GM12878 (cell line): ENCODE data around the gene RER1. TPM values are rescaled to one million over a fixed set of nuclear protein-coding genes. Genes with fewer than 3 reads are reported as not detected.

ENCODE experiments used
- ATAC-seq: fragments of 200-7000 bp; cut with Tn5 transposase; 3 replicates; pipeline ENCODE4 v1.9.1; 2020; ENCODE audit warnings: mild to moderate bottlenecking, moderate library complexity
- BruUV-seq: library from RNA; stranded (reverse); fragments of 400-500 nt; replicated peaks from 2 replicates; lab custom pipeline; 2021; lab: Mats Ljungman, UMichigan
- CTCF ChIA-PET: fragments of 300-600 bp; sonication (Branson Sonifier 250); formaldehyde crosslinking; extraction: SDS; loops from one replicate; lab custom pipeline; 2021; ENCODE audit warnings: inconsistent platforms; lab: Yijun Ruan, JAX
- POLR2A ChIA-PET: fragments of 350-600 bp; formaldehyde crosslinking; extraction: SDS; loops from one replicate; lab custom pipeline; 2021; ENCODE audit warnings: inconsistent platforms; lab: Charles Lee
- RAD21 ChIA-PET: fragments of 300-600 bp; sonication (Branson Sonifier 250); formaldehyde crosslinking; loops from one replicate; lab custom pipeline; 2023; ENCODE audit warnings: antibody characterized with exemption; ENCODE audit not compliant: unreplicated experiment; lab: Charles Lee
- SMC1A ChIA-PET: fragments of 300-600 bp; sonication (Branson Sonifier 250); formaldehyde crosslinking; loops from one replicate; lab custom pipeline; 2023; ENCODE audit not compliant: unreplicated experiment, uncharacterized antibody; lab: Charles Lee
- DNase-seq: peaks from one replicate; pipeline ENCODE4 v3.0.0-alpha.2; 2011; ENCODE audit warnings: low read depth, low spot score
- FAIRE-seq: peaks from 3 replicates; lab custom pipeline; 2011; peaks lifted over from hg19 to GRCh38; lab: Jason Lieb, UNC
- H2AFZ ChIP-seq: 2 replicates; pipeline ENCODE4 v1.6.0; 2011; ENCODE audit warnings: low read depth, low read length, control low read depth; ENCODE audit not compliant: control insufficient read depth
- H3K27ac ChIP-seq: 2 replicates; pipeline ENCODE4 v1.5.1; 2011; ENCODE audit warnings: control low read depth; ENCODE audit not compliant: control insufficient read depth, insufficient read depth
- H3K27me3 ChIP-seq, 2 experiments: replicated peaks in 1 of 2; 2 replicates each; pipeline versions ENCODE4 v1.6.0 to v1.6.1; 2011; ENCODE audit warnings: low read length in 1 of 2; ENCODE audit not compliant: control insufficient read depth in 2 of 2, insufficient read depth in 2 of 2
- H3K36me3 ChIP-seq, 2 experiments: 2 replicates each; pipeline ENCODE4 v1.5.1; 2011; ENCODE audit warnings: low read length in 1 of 2; ENCODE audit not compliant: control insufficient read depth in 2 of 2, insufficient read depth in 2 of 2
- H3K4me1 ChIP-seq: 2 replicates; pipeline ENCODE4 v1.6.1; 2011; ENCODE audit warnings: mild to moderate bottlenecking, low read length, moderate library complexity, mixed read lengths; ENCODE audit not compliant: control insufficient read depth, insufficient read depth
- H3K4me2 ChIP-seq: 2 replicates; pipeline ENCODE4 v1.6.0; 2011; ENCODE audit warnings: control low read depth; ENCODE audit not compliant: control insufficient read depth, insufficient read depth
- H3K4me3 ChIP-seq: fragments of 200-600 bp; sonication (generic); 2 replicates; pipeline ENCODE4 v1.5.1; 2016
- H3K79me2 ChIP-seq: 2 replicates; pipeline ENCODE4 v1.6.0; 2011; ENCODE audit warnings: low read length; ENCODE audit not compliant: control insufficient read depth, insufficient read depth
- H3K9ac ChIP-seq: 2 replicates; pipeline ENCODE4 v1.8.0; 2011; ENCODE audit warnings: low read length, control low read depth, mixed read lengths; ENCODE audit not compliant: control insufficient read depth, insufficient read depth
- H3K9me3 ChIP-seq: replicated peaks from 3 replicates; pipeline ENCODE4 v1.5.1; 2011; ENCODE audit warnings: mild to moderate bottlenecking, low read length; ENCODE audit not compliant: control insufficient read depth, insufficient read depth
- H4K20me1 ChIP-seq: 2 replicates; pipeline ENCODE4 v1.6.0; 2011; ENCODE audit not compliant: control insufficient read depth, insufficient read depth
- EED ChIP-seq: sonication (generic); IDR thresholded peaks from 2 replicates; pipeline ENCODE4 v1.6.1; 2016; ENCODE audit warnings: antibody characterized with exemption, low read depth
- EZH2 ChIP-seq: IDR thresholded peaks from 2 replicates; pipeline ENCODE4 v1.6.1; 2012; ENCODE audit warnings: low read depth, mild to moderate bottlenecking, control low read depth, inconsistent platforms, low read length, borderline replicate concordance; ENCODE audit not compliant: control insufficient read depth
- MEF2B ChIP-seq: fragments of 450-650 bp; IDR thresholded peaks from 2 replicates; pipeline ENCODE4 v1.6.1; 2018; ENCODE audit warnings: mild to moderate bottlenecking, moderate library complexity; ENCODE audit not compliant: partially characterized antibody, poor library complexity, severe bottlenecking
- MXI1 ChIP-seq: fragments of 150-350 bp; IDR thresholded peaks from 2 replicates; pipeline ENCODE4 v1.6.1; 2011; ENCODE audit warnings: low read depth, mild to moderate bottlenecking, inconsistent platforms, low read length, improper control_type of control experiment
- MYC ChIP-seq: IDR thresholded peaks from 2 replicates; pipeline ENCODE4 v1.6.1; 2011; ENCODE audit warnings: mild to moderate bottlenecking, low read length, moderate library complexity, inconsistent platforms; ENCODE audit not compliant: insufficient read depth, insufficient replicate concordance, insufficient read length, severe bottlenecking
- NFYB ChIP-seq: IDR thresholded peaks from 2 replicates; pipeline ENCODE4 v1.6.1; 2011; ENCODE audit warnings: low read depth, mild to moderate bottlenecking, low read length, improper control_type of control experiment, moderate library complexity; ENCODE audit not compliant: insufficient read depth
- POU2F2 ChIP-seq: IDR thresholded peaks from 3 replicates; pipeline ENCODE4 v1.6.1; 2011; ENCODE audit warnings: low read depth, mild to moderate bottlenecking, low read length, borderline replicate concordance
- RUNX3 ChIP-seq: IDR thresholded peaks from 2 replicates; pipeline ENCODE4 v1.6.1; 2012; ENCODE audit warnings: low read length, inconsistent platforms
- YY1 ChIP-seq: IDR thresholded peaks from 2 replicates; pipeline ENCODE4 v1.6.1; 2011; ENCODE audit warnings: low read depth, mild to moderate bottlenecking, low read length
- WGBS: methylation state at CpG from one replicate; pipeline ENCODE4 v1.1.6; 2016; ENCODE audit warnings: low lambda C conversion rate; ENCODE audit not compliant: insufficient replicate concordance, insufficient coverage; ENCODE audit errors: missing lambda C conversion rate; 5-methylcytosine and 5-hydroxymethylcytosine counted together
- in situ Hi-C: fragments of 300-500 bp; cut with MboI; formaldehyde crosslinking; loops from 9 replicates; pipeline ENCODE4 v1.14.3; 2018; ENCODE audit warnings: mixed read lengths
- intact Hi-C: fragments of 100-400 bp; cut with micrococcal nuclease; formaldehyde crosslinking; loops from one replicate; pipeline ENCODE4 v1.14.2; 2022; ENCODE audit not compliant: unreplicated experiment
- polyA plus RNA-seq, 11 experiments: library from polyadenylated mRNA; depleted of rRNA in 4 of 11; unstranded in 6 of 11; stranded (reverse) in 5 of 11; fragments of >200 nt; fragmentation: Nextera tagmentation in 4 of 11; fragmentation: Illumina TruSeq in 1 of 11; extraction: Ambion mirVana in 4 of 11; extraction: Trizol in 1 of 11; gene quantifications; 1 replicate in 1 of 11; 2 replicates in 10 of 11; pipeline versions ENCODE4 v1.2.1 to v1.2.3, GENCODE V29; 2011 to 2016; ENCODE audit warnings: inconsistent platforms in 2 of 11, missing spikeins in 2 of 11, low read depth in 1 of 11
- total RNA-seq, 4 experiments: library from RNA; depleted of rRNA in 3 of 4; stranded (reverse); fragments of >200 nt in 3 of 4; fragmentation: Illumina TruSeq in 1 of 4; extraction: Trizol in 1 of 4; gene quantifications; 2 replicates each; pipeline versions ENCODE4 v1.2.1 to v1.2.3, GENCODE V29; 2013 to 2021
- TF ChIP-seq, protein P1 (sequence below): IDR thresholded peaks from 2 replicates; pipeline ENCODE4 v1.6.1; 2012; ENCODE audit warnings: low read depth, low read length, improper control_type of control experiment
- TF ChIP-seq, protein P2 (sequence below): fragments of 450-650 bp; IDR thresholded peaks from 2 replicates; pipeline ENCODE4 v1.6.1; 2017; ENCODE audit warnings: low read depth, mild to moderate bottlenecking, moderate library complexity
- TF ChIP-seq, protein P3 (sequence below): IDR thresholded peaks from 2 replicates; pipeline ENCODE4 v1.6.1; 2011; ENCODE audit warnings: low read depth, low read length, improper control_type of control experiment, borderline replicate concordance
- TF ChIP-seq, protein P4 (sequence below): fragments of 450-650 bp; IDR thresholded peaks from 2 replicates; pipeline ENCODE4 v1.6.1; 2017; ENCODE audit warnings: mild to moderate bottlenecking

Gene RER1
- total and polyA plus RNA-seq, 10 of the 15 experiments (the other 5 are each of a cell fraction or from before 2014, with no cell fraction given), result 29.2 to 274 (median 136) TPM

DNA sequence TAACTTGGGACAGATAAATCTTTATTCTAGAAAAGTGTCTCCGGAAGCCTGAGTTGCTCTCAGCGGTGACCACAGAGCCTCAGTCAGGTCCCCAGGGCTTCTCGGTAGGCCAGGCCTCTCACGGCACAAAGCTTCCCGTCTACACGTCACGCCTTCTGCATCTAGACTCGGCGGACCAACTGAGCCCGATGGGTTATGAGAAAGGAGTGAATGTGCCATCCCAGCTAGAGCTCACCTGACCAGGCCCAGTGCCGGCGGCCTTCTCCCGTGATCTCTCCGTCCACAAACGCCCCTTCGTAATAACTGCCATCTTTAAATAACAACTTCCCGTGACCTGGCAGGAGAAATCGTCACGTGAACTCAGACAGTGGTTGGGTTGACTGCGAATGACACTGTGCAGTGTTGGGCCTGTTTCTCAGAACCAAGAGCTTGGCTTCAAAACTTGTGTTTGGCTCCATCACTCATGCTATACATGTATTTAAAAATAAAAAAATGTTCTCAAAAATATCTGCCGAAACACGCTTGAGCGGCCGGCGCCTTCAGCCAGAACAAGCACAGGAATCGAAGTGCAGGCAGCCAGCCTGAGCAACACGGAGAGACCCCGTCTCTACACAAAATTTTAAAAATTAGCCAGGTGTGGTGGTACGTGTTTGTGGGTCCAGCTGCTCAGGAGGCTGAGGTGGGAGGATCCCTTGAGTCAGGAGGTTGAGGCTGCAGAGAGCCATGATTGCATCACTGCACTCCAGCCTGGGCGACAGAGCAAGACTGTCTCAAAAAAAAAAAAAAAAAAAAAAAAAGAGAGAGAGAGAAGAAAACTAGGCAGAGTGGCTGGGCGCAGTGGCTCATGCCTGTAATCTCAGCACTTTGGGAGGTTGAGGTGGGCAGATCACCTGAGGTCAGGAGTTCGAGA, 3.4 kb upstream of the RER1 start (continued):
- no peak for TF ChIP-seq POU2F2
- no peak for TF ChIP-seq MXI1
- TF ChIP-seq, protein P1, sequence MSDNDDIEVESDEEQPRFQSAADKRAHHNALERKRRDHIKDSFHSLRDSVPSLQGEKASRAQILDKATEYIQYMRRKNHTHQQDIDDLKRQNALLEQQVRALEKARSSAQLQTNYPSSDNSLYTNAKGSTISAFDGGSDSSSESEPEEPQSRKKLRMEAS, result 0 out of 2 replicates have a peak, but pooled peaks have one; percentile 33
- TF ChIP-seq MEF2B, result peak; percentile 76
- TF ChIP-seq RUNX3, result peak; percentile 87

DNA sequence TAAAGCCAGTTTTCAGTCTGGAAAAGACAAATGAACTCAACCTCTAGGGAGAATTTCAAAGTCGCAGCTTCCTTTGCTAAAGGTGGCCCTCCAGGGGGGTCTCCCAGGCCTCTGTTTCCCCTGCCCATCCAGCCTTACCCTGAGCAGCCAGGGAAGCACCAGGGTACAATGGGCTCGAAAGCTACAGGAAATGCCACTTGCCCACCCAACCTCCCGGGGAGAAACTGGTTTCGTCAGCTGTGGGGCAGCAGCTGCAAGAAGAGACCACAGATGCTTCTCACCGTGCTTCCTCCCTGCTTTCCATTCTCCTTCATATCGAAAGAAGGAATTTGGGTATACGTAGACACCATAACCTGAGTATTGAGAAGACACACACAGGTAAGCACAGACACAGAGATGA, 2.0 kb upstream of the RER1 start:
- Histone ChIP-seq H3K36me3 (peaks cover 0 to 2% of the 10 kb centered on the region in 2 experiments; a peak in 1 of 4 replicates), H2AFZ (no peak overlapping the region), H3K79me2 (peaks cover 42% of the 10 kb centered on the region), H4K20me1 (no peaks in the 10 kb centered on the region), H3K9me3 (no peaks in the 10 kb centered on the region), H3K27me3 (no peaks in the 10 kb centered on the region), H3K4me3 (no peak overlapping the region), H3K4me1 (peaks cover 42% of the 10 kb centered on the region), H3K9ac (no peak overlapping the region), H3K4me2 (peak overlapping the region; percentile 94), H3K27ac (no peak overlapping the region; the same call in 1 of the 2 replicates)
- CTCF ChIA-PET, result interaction anchor here (1.0 to 1.1 kb wide), 2 partner anchors 195 to 215 kb away, joined by 3 to 4 read pairs; partner anchors contain the start of gene FAAP20
- 67% methylated on average over 7 of the region's 7 CpGs for WGBS
- in situ Hi-C loops, result loop anchor here (5.0 kb wide), 1 partner anchor 197 kb away; the partner anchor contains the start of gene FAAP20
- FAIRE-seq (no peak), DNase-seq (no peak), ATAC-seq (no peak)
- SMC1A ChIA-PET, result interaction anchor here (3.2 kb wide), 1 partner anchor 195 kb away, joined by 11 read pairs; the partner anchor contains the start of gene FAAP20
- RAD21 ChIA-PET, result interaction anchor here (1.2 kb wide), 1 partner anchor 195 kb away, joined by 3 read pairs; the partner anchor contains the start of gene FAAP20
- POLR2A ChIA-PET, result no interaction called here
- intact Hi-C loops, result no loop called here
- BruUV-seq, result no TSS peak
- TF ChIP-seq, protein P2, sequence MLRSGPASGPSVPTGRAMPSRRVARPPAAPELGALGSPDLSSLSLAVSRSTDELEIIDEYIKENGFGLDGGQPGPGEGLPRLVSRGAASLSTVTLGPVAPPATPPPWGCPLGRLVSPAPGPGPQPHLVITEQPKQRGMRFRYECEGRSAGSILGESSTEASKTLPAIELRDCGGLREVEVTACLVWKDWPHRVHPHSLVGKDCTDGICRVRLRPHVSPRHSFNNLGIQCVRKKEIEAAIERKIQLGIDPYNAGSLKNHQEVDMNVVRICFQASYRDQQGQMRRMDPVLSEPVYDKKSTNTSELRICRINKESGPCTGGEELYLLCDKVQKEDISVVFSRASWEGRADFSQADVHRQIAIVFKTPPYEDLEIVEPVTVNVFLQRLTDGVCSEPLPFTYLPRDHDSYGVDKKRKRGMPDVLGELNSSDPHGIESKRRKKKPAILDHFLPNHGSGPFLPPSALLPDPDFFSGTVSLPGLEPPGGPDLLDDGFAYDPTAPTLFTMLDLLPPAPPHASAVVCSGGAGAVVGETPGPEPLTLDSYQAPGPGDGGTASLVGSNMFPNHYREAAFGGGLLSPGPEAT, result no peak
- TF ChIP-seq EZH2, result no peak
- TF ChIP-seq MYC, result no peak
- no peak for TF ChIP-seq YY1
- TF ChIP-seq NFYB, result no peak
- TF ChIP-seq, protein P3, sequence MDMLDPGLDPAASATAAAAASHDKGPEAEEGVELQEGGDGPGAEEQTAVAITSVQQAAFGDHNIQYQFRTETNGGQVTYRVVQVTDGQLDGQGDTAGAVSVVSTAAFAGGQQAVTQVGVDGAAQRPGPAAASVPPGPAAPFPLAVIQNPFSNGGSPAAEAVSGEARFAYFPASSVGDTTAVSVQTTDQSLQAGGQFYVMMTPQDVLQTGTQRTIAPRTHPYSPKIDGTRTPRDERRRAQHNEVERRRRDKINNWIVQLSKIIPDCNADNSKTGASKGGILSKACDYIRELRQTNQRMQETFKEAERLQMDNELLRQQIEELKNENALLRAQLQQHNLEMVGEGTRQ, result no peak
- TF ChIP-seq, protein P4, sequence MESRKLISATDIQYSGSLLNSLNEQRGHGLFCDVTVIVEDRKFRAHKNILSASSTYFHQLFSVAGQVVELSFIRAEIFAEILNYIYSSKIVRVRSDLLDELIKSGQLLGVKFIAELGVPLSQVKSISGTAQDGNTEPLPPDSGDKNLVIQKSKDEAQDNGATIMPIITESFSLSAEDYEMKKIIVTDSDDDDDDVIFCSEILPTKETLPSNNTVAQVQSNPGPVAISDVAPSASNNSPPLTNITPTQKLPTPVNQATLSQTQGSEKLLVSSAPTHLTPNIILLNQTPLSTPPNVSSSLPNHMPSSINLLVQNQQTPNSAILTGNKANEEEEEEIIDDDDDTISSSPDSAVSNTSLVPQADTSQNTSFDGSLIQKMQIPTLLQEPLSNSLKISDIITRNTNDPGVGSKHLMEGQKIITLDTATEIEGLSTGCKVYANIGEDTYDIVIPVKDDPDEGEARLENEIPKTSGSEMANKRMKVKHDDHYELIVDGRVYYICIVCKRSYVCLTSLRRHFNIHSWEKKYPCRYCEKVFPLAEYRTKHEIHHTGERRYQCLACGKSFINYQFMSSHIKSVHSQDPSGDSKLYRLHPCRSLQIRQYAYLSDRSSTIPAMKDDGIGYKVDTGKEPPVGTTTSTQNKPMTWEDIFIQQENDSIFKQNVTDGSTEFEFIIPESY, result no peak
- no peak for TF ChIP-seq EED
